ENCODE data around the gene PMPCA.

Gene PMPCA

DNA sequence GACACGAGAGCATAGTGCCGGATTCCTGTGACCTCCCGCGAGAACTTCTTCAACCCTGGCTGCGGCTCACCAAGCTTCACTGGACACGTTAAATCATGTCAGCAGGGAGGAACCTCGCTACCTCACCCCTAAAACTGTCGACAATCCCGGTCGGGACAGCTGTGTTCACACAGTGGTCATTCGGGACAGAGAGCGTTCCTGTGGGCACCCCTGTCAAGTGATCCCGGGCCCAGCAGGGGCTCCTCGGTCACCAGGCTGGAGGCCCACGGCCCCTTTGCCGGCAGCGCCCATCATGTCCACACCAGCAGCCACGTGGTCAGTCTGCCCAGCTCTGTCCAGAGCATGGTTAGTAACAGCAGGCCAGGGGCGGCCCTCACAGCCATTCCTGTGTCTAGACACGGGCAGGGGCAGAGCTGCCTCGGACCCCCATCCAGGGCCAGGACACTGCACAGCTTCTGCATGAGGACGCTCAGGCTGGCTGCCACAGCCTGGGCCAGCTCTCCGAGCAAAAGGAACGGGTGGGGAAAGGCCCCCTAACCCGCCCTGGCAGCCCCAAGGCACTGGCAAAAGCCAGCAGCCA lies 25.7 kb downstream of the PMPCA start:
- DNase-seq (ENCODE audit: low spot score): no peak

DNA sequence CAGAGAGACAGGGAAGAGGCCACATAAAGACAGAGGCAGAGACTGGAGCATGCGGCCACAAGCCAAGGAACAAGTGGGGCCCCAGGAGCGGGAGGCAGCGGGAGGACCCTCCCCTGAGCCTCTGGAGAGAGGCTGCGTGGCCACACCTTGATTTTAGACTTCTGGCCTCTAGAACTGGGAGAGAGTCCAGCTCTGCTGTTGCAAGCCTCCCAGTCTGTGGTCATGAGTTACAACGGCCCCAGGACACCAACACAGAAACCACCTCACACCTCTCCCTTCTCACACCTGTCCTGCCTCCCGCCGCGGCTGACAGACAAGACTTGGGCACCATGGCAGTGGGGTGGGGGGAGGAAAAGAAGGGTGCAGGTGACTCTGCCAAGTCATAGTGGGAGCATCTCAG lies 27.0 kb downstream of the PMPCA start:
- no peak for DNase-seq (ENCODE audit: low spot score)

DNA sequence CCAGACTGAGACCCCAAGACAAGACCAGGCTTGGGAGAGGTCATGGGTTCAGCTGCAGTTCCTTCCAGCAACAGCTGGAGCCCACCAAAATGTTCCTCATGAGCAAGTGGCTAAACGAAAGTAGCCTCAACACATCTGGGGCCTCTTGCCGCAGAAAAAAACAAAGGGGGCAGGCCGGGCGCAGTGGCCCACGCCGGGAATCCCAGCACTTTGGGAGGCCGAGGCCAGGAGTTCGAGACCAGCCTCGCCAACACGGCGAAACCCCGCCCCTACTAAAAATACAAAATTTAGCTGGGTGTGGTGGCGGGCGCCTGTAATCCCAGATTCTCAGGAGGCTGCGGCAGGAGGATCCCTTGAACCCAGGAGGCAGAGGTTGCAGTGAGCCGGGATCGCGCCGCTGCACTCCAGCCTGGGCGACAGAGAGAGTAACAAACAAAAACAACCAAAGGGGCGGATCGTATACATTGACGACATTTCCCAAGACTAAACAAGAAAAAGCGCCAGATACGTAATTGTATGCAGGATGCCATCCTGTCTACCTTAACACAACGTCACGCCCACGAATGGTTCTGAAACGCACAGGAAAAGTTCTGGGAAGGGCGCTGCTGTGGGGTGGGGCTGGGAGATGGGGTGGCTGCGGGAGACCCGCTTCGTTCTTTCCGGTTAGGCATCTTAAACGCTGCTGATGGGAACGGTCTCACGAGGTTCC lies 27.5 kb downstream of the PMPCA start:
- peak; percentile 9 for DNase-seq (ENCODE audit: low spot score)

DNA sequence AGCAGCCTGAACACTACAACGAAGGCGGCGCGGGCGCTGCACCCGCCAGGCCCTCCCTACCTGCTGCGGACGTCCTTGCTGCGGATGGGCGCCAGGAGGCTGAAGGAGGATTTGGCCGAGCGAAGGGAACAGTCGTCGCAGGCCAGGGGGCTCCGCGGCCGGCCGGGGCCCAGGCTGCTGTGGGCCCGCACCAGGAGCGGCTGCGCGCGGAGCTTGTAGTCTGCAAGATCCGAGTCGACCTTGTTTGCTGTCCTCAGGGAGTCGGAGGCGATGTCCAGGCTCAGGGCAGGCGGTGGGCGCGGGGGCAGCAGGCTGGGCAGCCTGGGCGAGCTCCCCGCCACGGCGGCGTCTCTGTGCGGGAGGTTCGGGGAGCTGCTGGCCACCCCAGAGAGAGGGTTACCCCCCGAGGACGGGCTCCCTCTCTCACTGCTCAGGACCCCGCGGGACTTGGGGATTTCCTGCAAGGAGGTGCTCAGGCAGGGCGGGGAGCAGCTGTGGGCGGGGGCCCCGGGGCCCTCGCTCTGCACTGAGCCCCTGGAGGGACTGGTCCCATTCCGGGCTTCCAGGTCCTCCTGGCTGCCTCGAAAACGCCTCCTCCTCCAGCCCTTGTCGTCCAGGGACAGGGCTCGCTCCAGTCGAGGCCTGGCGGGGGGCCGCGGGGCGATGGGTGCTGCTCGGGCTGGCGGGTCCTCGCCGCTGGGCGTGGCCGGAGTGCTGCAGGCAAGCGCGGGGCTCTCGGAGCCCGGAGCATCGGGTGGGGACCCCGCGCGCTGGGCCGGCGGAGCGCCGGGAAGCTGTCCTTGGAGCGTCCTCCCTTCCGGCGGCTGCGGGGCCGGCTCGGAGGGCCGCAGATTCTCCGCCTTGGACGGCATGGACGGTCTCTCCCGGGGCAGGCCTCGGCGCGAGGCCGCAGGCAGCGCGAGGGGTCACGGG lies 28.4 kb downstream of the PMPCA start:
- DNase-seq (ENCODE audit: low spot score): peak; percentile 56

DNA sequence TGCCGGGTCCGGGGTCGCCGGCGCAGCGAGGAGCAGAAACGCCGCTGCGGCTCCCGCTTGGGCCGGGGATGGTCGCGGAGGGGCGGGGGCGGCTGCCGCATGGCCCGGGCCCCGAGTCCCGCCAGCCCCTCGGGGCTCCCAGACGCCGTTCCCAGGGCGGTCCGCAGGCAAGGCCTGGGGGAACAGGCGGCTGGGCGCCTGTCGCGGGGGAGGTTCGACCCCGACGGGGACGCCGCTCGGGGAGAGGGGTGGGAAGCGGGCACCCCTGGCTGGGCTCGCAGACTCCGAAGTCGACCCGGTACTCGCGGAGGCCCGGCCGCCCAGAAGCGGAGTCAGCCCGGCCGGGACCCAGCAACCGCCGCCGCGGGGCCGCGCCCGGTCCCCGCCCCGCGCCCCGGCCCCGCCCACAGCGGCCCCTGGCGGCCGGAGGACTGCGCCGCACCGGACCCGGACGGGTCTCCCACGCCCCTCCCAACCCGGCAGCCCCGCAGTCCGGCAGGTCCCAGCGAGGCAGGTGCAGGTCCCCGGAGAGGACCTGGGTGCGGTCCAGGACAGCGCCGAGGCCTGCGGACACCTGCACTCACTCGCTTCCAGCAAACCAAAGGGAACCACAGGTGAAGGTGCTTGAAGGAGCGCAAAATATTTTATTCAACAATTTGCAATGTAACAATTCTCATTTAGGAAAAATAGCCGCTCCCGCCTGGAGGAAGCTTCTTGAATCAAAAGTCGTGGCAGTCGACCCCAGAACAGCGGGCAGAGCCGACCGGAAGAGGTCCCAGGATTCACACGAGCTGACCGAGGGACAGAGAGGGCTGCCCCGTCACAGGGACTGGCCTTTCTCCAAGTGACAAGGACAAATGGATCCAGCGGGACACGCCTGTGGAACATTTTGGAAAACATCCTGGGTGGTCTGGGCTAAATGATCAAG lies 29.3 kb downstream of the PMPCA start, which contains the start of gene INPP5E:
INPP5E (minus strand) TSS at position 365 of the 928 bp plus-strand sequence. CDS start 426 bp downstream, outside the sequence.
- peak; percentile 84 for DNase-seq (ENCODE audit: low spot score)

DNA sequence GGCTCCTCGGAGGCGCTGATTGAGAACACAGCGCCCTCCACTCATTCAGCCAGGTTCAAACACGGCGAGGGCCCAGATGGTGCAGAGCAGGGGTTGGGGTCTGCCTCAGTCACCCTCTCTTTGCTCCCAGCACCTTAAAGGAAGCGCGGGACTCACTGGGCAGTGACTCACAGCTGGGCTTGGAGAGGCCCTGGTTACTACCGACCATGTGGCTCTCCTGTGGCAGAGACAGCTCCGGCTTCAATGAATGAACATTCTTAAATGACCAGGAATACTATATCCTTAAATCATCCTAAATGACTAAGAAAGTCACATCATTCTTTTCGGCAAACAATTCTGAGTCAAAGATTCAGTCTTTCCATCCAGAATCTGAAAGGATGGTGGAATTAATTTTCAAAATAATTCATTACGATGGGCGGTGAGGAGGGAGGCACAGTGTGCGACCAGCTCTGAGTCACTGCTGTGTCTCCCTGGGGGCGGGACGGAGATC lies 30.8 kb downstream of the PMPCA start:
- no peak for DNase-seq (ENCODE audit: low spot score)

DNA sequence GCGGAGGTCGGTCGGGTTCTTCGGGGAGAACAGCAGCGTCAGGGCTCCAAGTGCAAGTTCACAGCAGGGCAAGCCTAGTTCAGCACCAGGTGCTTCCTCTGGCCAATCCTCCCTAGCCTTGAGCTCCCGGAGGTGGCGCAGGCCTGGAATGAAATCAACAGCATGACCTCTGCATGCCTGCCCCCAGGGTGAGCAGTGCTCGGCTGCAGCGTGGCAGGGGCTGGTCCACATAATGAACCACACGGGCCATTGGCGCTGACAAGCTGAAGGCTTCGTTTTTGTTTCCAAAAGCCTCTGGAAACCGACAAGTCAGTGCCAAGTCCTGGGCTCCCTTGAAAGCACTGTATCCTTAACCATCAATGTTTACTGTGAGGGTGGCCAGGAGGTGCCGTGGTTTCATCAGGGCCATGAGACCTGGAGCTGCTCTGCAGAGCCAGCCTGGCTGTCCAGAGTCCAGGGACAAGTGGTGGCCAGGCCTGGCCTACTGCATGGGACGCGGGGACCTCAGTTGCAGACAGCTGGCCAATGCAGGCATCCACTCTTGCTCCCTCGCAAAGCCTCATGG lies 31.3 kb downstream of the PMPCA start:
- DNase-seq (ENCODE audit: low spot score): no peak

DNA sequence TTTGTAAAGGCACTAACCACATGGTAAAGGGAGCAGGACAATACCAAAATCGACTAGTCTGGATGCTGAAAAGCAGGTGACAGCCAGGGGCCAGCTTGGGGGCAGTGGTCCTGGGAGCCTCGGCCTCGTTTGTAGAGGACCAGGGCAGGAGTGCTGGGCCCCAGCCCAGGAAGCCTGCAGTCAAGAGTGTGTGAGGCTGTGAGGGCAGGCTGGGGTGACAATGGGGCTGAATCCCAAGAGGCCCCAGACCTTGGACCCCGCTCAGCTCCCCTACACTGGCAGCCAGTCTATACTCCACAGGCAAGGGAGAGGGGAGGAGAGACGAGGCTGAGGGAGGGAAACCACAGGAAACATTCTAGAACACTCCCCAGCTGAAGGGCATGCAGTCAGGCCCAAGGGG lies 31.8 kb downstream of the PMPCA start:
- DNase-seq (ENCODE audit: low spot score): no peak

DNA sequence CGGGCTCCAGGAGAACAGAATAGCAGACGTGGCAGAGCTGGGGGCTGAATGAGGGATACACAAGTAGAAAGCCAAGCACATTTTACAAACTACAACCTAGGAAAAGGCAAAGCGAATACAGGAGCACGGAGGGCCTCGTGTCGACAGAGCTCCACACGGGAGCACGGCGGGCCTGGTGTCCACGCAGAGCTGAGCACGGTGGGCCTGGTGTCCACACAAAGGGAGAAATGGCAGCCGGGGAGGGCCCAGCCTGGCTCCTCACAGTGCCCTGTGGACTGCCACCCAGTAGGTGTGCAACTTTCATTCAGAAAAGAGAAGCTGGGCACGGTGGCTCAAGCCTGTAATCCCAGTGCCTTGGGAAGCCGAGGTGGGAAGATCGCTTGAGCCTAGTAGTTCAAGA lies 32.6 kb downstream of the PMPCA start:
- DNase-seq (ENCODE audit: low spot score): no peak

DNA sequence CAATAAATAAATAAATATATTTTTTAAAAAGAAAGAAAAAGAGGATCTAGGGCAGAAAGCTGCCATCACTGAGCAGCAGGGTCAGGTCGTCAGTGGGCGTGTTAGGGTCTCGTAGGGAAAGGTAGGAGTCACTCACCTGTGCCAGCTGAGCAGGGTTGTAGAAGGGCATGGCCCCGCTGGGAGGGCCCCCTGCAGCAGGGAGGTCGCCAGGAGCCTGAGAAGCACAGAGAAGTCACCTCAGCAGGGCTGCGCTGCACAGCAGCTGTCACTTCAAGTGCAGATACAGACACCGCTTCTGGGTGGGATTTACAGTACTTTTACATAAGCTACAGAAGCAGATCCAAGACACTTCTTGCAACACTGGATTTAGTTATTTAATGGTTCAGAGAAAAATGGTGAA lies 33.2 kb downstream of the PMPCA start:
- no peak for DNase-seq (ENCODE audit: low spot score)

DNA sequence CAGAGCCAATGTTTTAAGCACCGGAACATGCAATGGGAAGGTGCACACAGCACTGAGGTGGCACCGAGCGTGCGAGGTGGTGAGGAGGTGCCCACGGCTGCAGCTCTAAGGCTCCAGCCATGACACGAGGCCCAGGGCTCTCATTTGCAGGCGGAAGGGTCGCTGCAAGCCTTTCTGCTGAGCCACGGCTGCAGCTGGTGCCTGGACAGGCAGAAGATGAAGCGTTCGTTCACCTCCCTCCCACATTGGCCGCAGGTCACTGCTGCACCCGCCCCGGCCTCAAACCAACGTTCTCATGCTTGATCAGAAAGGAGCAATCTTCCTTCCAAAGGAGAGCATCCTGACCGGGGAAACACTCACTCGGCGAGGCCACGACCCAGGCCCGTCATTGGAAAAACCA lies 33.6 kb downstream of the PMPCA start:
- no peak for DNase-seq (ENCODE audit: low spot score)

DNA sequence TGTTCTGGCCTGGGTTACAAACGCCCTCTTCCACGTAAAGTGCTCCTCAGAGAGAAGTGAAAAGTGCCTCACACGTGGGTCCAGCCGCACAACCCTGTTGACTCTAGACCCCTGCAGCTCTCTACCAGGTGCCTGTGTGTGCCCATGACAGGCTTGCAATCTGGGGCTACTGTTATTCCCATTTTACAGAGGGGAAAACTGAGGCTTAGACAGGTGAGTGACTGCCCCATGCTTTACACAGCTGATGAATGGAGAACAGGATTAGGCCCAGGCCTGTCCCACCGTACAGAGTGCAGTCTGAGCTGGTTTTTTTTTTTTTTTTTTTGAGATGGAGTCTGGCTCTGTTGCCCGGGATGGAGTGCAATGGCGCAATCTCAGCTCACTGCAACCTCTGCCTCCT lies 35.3 kb downstream of the PMPCA start:
- DNase-seq (ENCODE audit: low spot score): no peak

DNA sequence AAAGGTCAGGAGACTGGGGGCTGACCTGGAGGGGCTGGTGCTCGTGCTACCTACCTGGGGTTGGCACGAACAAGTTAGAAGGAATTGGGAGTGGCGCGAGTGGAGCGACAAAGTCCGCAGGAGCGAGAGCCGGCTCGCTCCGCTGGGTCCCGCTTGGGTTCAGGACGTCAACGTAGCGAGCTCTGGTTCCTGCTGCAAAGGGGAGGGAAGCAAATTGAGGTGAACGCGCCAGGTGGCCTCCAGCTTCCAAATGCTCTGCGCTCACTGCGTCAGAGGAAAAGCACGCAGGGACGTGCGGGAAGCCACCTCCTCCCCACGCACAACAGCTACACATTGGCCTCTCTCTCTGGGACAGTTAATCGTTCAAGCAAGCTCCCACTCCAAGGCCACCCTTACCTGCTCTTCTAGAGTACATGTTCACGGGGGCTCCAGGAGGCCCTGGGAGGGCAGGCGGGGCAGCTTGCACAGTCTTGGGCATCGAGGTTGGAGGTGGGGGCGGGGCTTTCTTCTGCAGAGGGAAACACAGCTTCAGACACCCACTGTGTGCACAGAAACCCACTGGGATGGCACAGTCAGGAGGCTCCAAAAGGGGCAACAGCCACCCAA lies 36.8 kb downstream of the PMPCA start:
- DNase-seq (ENCODE audit: low spot score): no peak

DNA sequence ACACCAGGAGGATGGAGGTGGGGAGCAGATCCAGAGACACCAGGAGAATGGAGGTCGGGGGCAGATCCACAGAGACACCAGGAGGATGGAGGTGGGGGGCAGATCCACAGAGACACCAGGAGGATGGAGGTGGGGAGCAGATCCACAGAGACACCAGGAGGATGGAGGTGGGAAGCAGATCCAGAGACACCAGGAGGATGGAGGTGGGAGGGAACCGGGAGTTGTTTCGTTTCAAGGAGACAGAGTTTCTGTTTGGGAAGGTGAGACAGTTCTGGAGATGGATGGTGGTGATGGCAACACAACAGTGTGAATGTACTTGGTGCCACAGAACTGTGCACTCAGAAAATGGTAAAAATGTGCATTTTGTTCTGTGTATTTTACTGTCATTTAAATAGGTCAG lies 38.2 kb downstream of the PMPCA start:
- no peak for DNase-seq (ENCODE audit: low spot score)

DNA sequence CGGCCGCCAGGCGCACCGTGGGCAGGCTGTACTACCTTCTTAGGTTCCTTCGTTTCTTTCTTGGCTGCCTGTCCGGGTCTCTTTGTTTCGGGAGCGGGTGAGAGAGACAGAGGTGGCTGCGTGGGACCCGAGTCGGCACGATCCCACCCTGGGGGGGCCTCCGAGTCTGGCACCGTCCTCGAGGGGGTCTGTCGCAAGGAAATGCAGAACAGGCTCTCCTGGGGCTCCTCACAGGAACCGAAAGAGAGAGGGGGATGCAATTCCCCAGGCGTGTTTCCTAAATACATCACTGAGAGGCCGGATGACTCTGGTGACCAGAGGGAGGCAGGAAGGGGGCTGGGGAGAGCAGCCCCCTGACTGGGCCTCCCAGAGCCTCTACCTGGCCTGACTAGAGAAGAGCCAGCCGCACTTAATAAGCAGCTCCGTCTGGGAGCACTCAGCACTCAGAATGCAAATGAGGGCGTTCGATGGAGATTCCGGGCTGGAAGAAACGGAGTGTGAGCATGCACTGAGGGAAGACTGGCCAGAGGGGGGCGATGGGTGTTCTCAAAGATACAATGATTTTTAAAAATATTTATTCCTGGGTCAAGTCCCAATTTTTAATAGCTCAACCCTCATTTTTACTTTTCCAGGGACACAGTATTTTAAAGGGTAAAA lies 40.9 kb downstream of the PMPCA start:
- DNase-seq (ENCODE audit: low spot score): no peak

DNA sequence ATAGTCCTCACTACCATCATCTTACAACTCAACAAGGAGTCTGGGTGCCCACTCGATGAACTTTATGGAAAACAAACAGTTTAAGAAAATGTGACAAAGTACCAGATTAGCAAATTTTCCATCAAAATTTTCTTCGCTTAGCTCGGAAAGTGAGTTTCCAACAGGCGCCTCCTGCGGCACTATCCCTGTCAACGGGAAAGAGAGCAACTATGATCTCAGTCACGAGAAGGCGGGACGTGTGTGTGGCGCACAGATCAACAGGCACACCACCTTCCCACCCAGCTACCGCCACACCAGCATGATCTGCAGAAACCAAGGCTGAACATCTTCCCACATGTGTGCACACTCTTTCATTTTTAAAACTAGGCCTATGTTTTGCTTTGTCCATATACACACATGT lies 42.9 kb downstream of the PMPCA start:
- DNase-seq (ENCODE audit: low spot score): no peak

DNA sequence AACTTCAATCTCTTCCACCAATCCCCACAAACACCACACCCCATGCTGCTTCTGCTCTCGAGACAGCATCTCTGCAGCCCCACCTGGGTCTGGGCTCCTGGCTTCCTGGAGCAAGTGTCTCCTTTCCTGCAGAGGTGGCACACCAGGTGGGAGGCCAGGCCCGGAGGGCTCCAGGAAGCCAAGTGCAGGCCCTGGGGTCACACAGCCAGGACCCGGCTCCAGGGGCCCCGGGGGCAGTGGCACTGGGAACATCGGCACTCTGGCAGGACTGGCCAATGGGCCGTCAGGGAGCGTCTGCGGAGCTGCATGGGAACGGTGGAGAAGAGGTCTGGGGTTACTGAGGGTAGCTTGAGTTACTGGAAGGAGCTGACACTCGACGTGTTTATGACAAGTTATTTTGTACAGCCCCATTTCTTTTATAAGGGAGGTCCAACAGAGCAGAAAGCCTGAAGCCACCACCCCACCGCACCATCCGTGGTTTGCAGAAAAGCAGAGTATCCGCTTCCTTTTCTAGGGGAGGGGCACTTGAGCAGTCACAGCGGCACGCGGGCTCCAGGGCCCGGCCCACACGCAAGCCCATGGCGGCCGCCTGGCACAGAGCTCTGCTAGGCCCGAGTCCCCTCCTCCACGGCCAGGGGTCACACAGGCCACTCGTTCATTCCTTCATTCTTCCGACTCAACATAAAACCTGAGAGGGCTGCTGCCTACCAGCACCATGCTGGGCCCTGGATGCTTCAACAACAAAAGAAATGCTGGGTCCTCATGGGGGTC lies 43.8 kb downstream of the PMPCA start:
- no peak for DNase-seq (ENCODE audit: low spot score)

DNA sequence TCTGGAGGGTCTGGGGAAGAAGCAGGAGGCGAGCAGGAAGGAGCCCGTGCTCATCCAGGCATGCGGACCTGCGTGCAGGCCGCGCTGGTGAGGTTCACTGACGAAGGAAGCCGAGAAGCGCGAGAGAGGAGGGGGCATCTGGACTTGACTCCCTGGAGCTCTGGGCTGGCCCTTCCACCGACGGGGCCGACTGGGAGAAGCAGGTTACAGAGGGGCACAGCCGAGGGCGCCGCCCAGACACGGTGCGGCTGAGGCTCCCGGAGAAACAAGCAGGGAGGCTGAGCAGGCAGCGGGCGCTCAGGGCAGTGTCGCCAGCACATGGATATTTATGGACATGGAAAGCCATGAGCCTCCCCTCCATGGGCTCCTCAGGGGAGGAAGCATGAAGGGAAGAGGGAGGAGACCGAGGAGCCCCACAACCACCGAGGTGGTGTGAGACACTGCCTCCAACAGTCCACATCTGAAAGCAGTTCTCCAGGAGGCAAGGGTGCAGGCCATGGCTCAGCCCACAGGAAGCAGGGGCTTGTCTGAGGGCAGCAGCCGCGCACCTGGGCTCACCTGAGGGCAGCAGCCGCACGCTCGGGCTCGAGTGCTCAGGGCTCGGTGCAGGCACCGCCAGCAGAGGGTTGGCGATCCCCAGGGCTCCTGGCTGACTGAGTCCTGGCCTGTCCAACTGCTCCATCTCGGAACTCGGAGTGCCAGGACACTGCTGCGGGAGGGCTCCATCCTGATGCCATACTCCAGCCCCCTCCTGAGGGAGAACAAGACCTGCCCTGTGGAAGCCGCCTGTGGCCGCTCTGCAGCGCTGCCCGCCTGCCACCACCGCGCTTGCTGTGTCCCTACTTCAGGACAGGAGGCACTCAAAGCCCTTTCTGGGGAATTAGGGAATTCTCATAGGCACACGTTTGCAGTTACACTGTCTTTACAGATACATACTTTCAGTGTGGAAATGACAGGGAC lies 44.9 kb downstream of the PMPCA start:
- DNase-seq (ENCODE audit: low spot score): no peak

Measured in CD4-positive, alpha-beta T cell treated with Interleukin-15 for 4 hours (primary cell).